ENCODE results near the gene C6orf89. TPM values are rescaled to one million over a fixed set of nuclear protein-coding genes. Genes with fewer than 3 reads are reported as not detected.

The C6orf89 gene
- total and polyA plus RNA-seq, 2 of the 13 experiments (the other 11 are each of a cell fraction or from before 2014, with no cell fraction given) = 22.1 to 32.2 TPM

DNA sequence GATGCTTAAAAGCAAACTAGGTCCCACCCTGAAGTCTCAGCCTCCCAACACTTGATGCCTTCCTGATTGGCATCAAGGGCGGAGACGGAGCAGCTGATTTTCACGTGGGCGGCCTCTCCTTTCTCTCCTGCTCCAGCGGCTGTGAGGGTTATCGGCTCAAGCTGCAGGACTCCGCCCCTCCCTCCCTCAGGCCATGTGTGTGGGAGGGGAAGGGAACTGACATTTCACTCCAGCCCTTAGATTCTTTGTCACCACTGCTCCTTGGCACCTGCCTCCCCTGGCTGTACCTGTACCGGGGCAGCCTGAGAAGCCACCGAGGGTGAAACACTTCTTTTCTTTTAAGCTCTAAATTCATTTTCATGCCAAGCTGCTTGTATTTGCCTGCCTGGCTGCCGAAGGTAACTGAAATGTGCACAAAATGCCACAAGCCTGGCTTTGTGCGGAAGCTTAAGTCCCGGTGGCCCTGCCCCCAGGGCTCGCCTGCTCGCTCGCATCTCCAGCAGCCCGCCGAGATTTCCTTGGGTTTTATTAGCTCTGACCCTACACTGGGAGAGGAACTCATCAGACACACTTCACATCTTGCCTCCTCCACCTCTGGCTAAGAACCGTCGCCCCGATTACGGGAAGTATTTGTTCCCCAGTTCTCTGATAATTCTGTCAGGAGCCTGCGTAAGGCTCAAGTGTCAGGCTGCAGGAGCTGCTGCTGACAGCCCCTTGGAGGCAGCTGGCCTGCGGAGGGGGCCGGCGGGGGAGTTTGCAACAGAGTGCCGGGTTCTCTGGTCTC, 36.9 kb upstream of the C6orf89 start:
- Histone ChIP-seq H3K79me2 (ENCODE audit: insufficient read depth, low read length) (no peaks in the 10 kb centered on the region), H3K4me1 (ENCODE audit: insufficient read depth, low read length) (peaks cover 35% of the 10 kb centered on the region), H3K4me3 (replicated peaks in 1 of 3; ENCODE audit: insufficient read depth in 1 of 3, low read depth in 2 of 3, low read length in 3 of 3) (no peak overlapping the region), H3K9me3 (ENCODE audit: low read length) (no peaks in the 10 kb centered on the region), H3K27ac (ENCODE audit: extremely low read length, insufficient read depth, low read length) (no peak overlapping the region), H3K4me2 (ENCODE audit: low read depth, low read length) (peak overlapping the region; percentile 15; the same call in 1 of the 2 replicates), H3K27me3 (ENCODE audit: control insufficient read depth in 1 of 2, insufficient read depth in 2 of 2, low read length in 2 of 2) (no peaks in the 10 kb centered on the region), H4K20me1 (ENCODE audit: insufficient read depth, low read length) (no peaks in the 10 kb centered on the region), H3K9ac (ENCODE audit: insufficient read depth, low read depth, low read length) (no peak overlapping the region), H3K36me3 (replicated peaks in 1 of 2; ENCODE audit: control insufficient read depth in 1 of 2, insufficient read depth in 2 of 2, low read length in 2 of 2) (peaks cover 0 to 8% of the 10 kb centered on the region in 2 experiments; a peak in 3 of 5 replicates), H2AFZ (ENCODE audit: low read length) (no peak overlapping the region)
- intact Hi-C loops (cut with micrococcal nuclease; ENCODE audit: unreplicated experiment) = loop anchor here (1.0 kb wide), 1 partner anchor 36 kb away; no protein-coding TSS in a partner anchor
- ATAC-seq (peak; percentile 59), FAIRE-seq (peak; percentile 18), DNase-seq (ENCODE audit: low spot score) (peak; percentile 46)
- BruUV-seq (replicated peaks) = no TSS peak
- WGBS (ENCODE audit: low lambda C conversion rate) = 59% methylated on average over 26 of the region's 26 CpGs
- ChIA-PET POLR2A (interaction anchor here (1.7 kb wide), 1 partner anchor 19 kb away, joined by 6 read pairs; no protein-coding TSS in a partner anchor), CTCF (ENCODE audit: low intra/inter-chr PET ratio, low total read pairs) (interaction anchor here (4.6 kb wide), 1 partner anchor 83 kb away, joined by 47 read pairs; no protein-coding TSS in a partner anchor)
- in situ Hi-C loops (cut with HindIII; ENCODE audit: extremely low pct_ligation_motif_present, low pct_unique_long_range_greater_than_20kb) = no loop called here
- peak; percentile 26; the same call in 1 of the 2 replicates for TF ChIP-seq MYC (CRISPR knock-in tag; IDR thresholded peaks at IDR 0.05; ENCODE audit: borderline replicate concordance)
- no peak for TF ChIP-seq ZNF766 (CRISPR knock-in tag; IDR thresholded peaks at IDR 0.05; ENCODE audit: borderline replicate concordance)
- TF ChIP-seq ZNF275 (CRISPR knock-in tag; IDR thresholded peaks at IDR 0.05; ENCODE audit: borderline replicate concordance) = no peak
- no peak for TF ChIP-seq HNF4G (IDR thresholded peaks at IDR 0.05; ENCODE audit: borderline replicate concordance, low read depth, low read length)
- no peak for TF ChIP-seq HNF4G (CRISPR knock-in tag; IDR thresholded peaks at IDR 0.05; ENCODE audit: borderline replicate concordance, low read depth)
- TF ChIP-seq MEIS1 (CRISPR knock-in tag; IDR thresholded peaks at IDR 0.05; ENCODE audit: borderline replicate concordance) = 0 out of 2 replicates have a peak, but pooled peaks have one; percentile 39
- TF ChIP-seq HNF1A (IDR thresholded peaks at IDR 0.05; ENCODE audit: low read depth) = no peak
- peak; percentile 30; the same call in 1 of the 2 replicates for TF ChIP-seq HNF1A (CRISPR knock-in tag; IDR thresholded peaks at IDR 0.05; ENCODE audit: borderline replicate concordance)
- TF ChIP-seq TFAP4 (IDR thresholded peaks at IDR 0.05; ENCODE audit: borderline replicate concordance, low read depth) = peak; percentile 91
- TF ChIP-seq SAP130 (CRISPR knock-in tag; IDR thresholded peaks at IDR 0.05; ENCODE audit: low read depth) = peak; percentile 67
- TF ChIP-seq FOSL2 (CRISPR knock-in tag; IDR thresholded peaks at IDR 0.05) = peak; percentile 21; the same call in 1 of the 2 replicates
- no peak for TF ChIP-seq SALL2 (CRISPR knock-in tag; IDR thresholded peaks at IDR 0.05)
- TF ChIP-seq, protein P1, sequence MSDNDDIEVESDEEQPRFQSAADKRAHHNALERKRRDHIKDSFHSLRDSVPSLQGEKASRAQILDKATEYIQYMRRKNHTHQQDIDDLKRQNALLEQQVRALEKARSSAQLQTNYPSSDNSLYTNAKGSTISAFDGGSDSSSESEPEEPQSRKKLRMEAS (IDR thresholded peaks at IDR 0.05) = peak; percentile 51
- TF ChIP-seq SP2 (CRISPR knock-in tag; IDR thresholded peaks at IDR 0.05) = 0 out of 2 replicates have a peak, but pooled peaks have one; percentile 19
- TF ChIP-seq SMARCE1 (IDR thresholded peaks at IDR 0.05; ENCODE audit: borderline replicate concordance) = no peak
- 0 out of 2 replicates have a peak, but pooled peaks have one; percentile 19 for TF ChIP-seq HOXA3 (CRISPR knock-in tag; IDR thresholded peaks at IDR 0.05)
- TF ChIP-seq ZNF484 (CRISPR knock-in tag; IDR thresholded peaks at IDR 0.05; ENCODE audit: borderline replicate concordance, low read depth) = no peak

Measured in HepG2 (cell line).